ENCODE measurements around the gene MRPS27.

- TF ChIP-seq CTCF (IDR thresholded peaks at IDR 0.05) (no peak), POLR2A (IDR thresholded peaks at IDR 0.05) (no peak), EP300 (IDR thresholded peaks at IDR 0.05) (no peak)
Observed at GRCh38 chr5:72283358-72283757, 36.7 kb downstream of the MRPS27 start.
